Mucosa of rectum (tissue), 2 donors: ENCODE measurements around the gene GABBR2.
"Not testable (repeated sequence)": the region's sequence is repeated elsewhere in the genome, so short reads cannot be mapped to it uniquely, and the experiment has no call there.

Experiments used
- H3K27ac ChIP-seq, 2 donors: one replicate each; pipeline ENCODE4 v1.7.0; 2013; ENCODE audit warnings: inconsistent platforms in 2 of 2, low read depth in 2 of 2, low read length in 2 of 2
- H3K27me3 ChIP-seq, 2 donors: one replicate each; pipeline ENCODE4 v1.7.0; 2013; ENCODE audit warnings: low read length in 2 of 2; ENCODE audit not compliant: control insufficient read depth in 2 of 2, insufficient read depth in 2 of 2
- H3K36me3 ChIP-seq, 2 donors: one replicate each; pipeline ENCODE4 v1.7.0; 2013; ENCODE audit warnings: low read length in 2 of 2; ENCODE audit not compliant: control insufficient read depth in 2 of 2, insufficient read depth in 2 of 2
- H3K4me1 ChIP-seq, 2 donors: one replicate each; pipeline ENCODE4 v1.7.0; 2013; ENCODE audit warnings: low read length in 2 of 2, mild to moderate bottlenecking in 1 of 2; ENCODE audit not compliant: control insufficient read depth in 2 of 2, insufficient read depth in 2 of 2
- H3K4me3 ChIP-seq, 2 donors: one replicate each; pipeline ENCODE4 v1.7.0; 2013; ENCODE audit warnings: low read length in 2 of 2
- H3K9ac ChIP-seq, 2 donors: one replicate each; pipeline ENCODE4 v1.7.0; 2013; ENCODE audit warnings: low read length in 2 of 2, low read depth in 1 of 2, mild to moderate bottlenecking in 1 of 2
- H3K9me3 ChIP-seq, 2 donors: one replicate each; pipeline ENCODE4 v1.7.0; 2013; ENCODE audit warnings: low read length in 2 of 2; ENCODE audit not compliant: control insufficient read depth in 2 of 2
- donor health status: healthy.
- donor health status: Normal muscosa, but diverticular disease.

GABBR2 gene

DNA sequence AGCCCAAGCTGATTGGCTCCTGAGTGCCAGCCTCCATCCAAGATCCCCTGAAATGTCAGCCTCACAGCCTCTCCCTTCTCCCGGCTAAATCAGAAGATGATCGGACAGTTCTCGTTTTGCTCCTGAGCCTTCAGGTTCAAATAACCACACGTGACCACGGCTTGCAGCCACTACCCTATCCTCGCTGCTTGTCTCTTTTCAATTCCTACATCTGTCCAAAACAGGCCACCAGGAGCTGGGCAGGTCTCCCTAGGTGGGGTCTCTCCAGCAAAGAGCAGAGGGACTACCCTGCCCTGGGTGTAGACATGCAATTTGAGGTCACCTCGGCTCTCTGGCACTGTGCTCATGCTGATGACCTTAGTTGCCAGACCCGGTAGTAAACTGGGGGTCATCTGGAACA is 229.3 kb downstream of the GABBR2 start:
- Histone ChIP-seq H3K36me3 (no peaks in the 10 kb centered on the region), H3K27me3 (no peaks in the 10 kb centered on the region), H3K27ac (no peak overlapping the region), H3K9ac (no peak overlapping the region), H3K4me3 (no peak overlapping the region), H3K9me3 (no peaks in the 10 kb centered on the region), H3K4me1 (no peaks in the 10 kb centered on the region)

DNA sequence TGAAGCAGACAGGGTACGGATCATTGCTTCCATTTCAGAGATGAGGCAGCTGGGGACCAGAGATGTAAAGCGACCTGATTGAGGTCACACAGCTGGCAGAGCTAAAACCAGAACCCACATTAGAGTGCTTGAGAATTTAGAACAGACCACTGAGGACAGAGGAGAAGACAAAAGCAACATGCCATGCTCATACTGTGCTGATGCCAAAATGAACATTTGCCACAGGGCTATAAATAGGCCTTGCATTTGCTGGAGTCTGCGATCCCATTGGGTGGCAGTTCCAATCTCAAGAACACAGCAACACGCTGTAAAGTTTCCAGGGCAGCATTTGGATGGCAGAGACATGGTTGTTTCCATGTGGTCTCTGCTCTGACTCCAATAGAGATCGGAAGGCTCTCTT is 230.9 kb downstream of the GABBR2 start:
- Histone ChIP-seq H3K36me3 (no peaks in the 10 kb centered on the region), H3K4me1 (no peaks in the 10 kb centered on the region), H3K9me3 (no peaks in the 10 kb centered on the region), H3K4me3 (no peak overlapping the region), H3K27me3 (no peaks in the 10 kb centered on the region), H3K27ac (no peak overlapping the region), H3K9ac (no peak overlapping the region)

DNA sequence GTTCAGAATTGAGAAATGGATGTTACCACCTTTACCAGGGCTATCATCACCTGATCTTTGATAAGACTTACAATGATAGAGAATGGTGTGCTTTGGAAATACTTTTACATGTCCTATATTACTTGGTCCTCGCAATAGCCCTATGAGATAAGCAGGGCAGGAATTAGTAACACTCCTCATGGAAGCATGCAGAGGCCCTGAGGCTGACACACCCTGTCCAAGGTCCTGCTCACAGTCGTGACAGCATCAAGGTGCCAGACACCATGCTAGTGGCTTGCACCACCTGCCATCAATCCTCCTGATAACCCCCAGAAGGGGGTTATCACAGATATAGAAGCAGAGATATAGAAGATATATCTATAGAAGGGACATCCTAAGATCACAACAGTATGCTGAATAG is 236.5 kb downstream of the GABBR2 start:
- no peaks in the 10 kb centered on the region for H3K36me3 ChIP-seq
- H3K4me3 ChIP-seq: no peak overlapping the region
- no peaks in the 10 kb centered on the region for H3K27me3 ChIP-seq
- H3K9me3 ChIP-seq: no peaks in the 10 kb centered on the region
- H3K9ac ChIP-seq: no peak overlapping the region
- H3K4me1 ChIP-seq: no peaks in the 10 kb centered on the region
- H3K27ac ChIP-seq: no peak overlapping the region

DNA sequence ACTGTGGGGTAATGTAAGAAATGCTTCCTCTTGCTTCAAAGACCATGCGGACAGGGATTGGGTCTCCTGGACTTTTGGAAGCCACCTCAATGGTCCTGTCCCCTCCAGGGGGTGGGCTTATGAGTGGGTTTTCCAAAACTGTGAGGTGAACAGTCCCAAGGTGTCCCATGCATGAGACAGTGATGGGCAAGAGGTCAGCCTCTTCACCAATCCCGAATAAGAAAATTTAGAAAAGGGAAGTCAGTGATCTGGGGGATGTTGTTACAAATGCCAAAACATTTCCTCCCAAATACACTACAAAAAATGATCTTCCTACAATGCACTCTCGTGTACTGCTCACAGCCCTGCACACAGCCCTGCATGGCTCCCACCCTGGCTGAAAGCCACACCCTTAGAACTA is 237.6 kb downstream of the GABBR2 start:
- Histone ChIP-seq H3K4me1 (no peaks in the 10 kb centered on the region), H3K4me3 (no peak overlapping the region), H3K36me3 (no peaks in the 10 kb centered on the region), H3K27me3 (no peaks in the 10 kb centered on the region), H3K9ac (no peak overlapping the region), H3K9me3 (no peaks in the 10 kb centered on the region), H3K27ac (no peak overlapping the region)

DNA sequence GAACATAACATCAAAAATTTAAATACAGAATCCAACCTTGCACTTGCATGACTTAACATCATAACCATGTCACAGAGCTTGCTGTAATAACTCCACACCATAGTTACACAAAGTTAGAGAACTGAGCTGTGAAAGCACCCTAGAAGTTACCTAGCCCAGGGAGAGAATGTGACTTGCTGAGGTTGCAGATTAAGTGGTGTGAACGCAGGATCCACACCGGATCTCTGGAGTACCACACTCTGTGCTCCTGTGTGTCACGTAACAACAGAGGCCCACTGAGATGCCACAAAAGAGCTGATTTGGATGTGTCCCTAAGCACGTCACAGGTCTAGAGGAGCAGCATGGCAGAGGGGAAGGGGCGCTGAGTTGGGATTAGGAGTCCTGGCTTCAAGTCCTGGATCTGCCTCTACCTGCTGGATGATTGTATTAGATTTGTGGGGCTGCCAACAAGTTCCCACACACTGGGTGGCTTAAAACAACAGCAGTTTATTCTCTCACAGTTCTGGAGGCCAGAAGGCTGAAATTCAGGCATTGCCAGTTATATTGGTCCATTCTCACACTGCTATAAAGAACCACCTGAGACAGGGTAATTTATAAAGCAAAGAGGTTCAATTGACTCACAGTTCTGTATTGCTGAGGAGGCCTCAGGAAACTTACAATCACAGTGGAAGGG is 240.0 kb downstream of the GABBR2 start:
- no peak overlapping the region for H3K27ac ChIP-seq
- H3K4me1 ChIP-seq: no peaks in the 10 kb centered on the region
- no peak overlapping the region for H3K4me3 ChIP-seq
- no peak overlapping the region for H3K9ac ChIP-seq
- no peaks in the 10 kb centered on the region for H3K9me3 ChIP-seq
- no peaks in the 10 kb centered on the region for H3K27me3 ChIP-seq
- H3K36me3 ChIP-seq: no peaks in the 10 kb centered on the region

DNA sequence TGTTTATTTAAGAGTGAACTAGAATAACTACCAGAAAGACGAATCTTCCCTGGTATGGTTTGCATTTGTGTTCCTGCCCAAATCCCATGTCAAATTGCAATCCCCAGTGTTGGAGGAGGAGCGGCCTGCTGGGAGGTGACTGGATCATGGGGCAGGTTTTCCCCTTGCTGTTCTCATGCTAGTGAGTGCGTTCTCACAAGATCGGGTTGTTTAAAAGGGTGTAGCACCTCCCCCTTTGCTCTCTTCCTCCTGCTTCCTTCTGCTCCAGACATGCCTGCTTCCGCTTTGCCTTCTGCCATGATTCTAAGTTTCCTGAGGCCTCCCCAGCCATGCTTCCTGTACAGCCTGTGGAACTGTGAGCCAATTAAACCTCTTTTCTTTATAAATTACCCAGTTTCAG is 242.9 kb downstream of the GABBR2 start:
- peaks cover 3% of the 10 kb centered on the region in 2 donors for H3K9me3 ChIP-seq

DNA sequence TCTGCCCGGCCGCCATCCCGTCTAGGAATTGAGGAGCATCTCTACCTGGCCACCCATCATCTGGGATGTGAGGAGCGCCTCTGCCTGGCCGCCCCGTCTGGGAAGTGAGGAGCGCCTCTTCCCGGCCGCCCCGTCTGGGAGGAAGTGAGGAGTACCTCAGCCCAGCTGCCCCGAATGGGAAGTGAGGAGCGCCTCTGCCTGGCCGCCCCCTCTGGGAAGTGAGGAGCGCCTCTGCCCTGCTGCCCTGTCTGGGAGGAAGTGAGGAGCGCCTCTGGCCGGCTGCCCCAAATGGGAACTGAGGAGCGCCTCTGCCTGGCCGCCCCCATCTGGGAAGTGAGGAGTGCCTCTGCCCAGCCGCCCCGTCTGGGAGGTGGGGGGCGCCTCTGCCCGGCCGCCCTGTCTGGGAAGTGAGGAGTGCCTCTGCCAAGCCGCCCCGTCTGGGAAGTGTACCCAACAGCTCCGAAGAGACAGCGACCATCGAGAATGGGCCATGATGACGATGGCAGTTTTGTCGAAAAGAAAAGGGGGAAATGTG is 244.5 kb downstream of the GABBR2 start:
- not testable (repeated sequence) for H3K27ac ChIP-seq, H3K9me3 ChIP-seq, H3K4me3 ChIP-seq, H3K27me3 ChIP-seq, H3K4me1 ChIP-seq, H3K9ac ChIP-seq, H3K36me3 ChIP-seq

More for the DNA sequence above, 242.9 kb downstream of the GABBR2 start:
- Histone ChIP-seq H3K9ac (no peak overlapping the region), H3K27ac (no peak overlapping the region), H3K36me3 (no peaks in the 10 kb centered on the region), H3K27me3 (no peaks in the 10 kb centered on the region), H3K4me1 (no peaks in the 10 kb centered on the region), H3K4me3 (no peak overlapping the region)

DNA sequence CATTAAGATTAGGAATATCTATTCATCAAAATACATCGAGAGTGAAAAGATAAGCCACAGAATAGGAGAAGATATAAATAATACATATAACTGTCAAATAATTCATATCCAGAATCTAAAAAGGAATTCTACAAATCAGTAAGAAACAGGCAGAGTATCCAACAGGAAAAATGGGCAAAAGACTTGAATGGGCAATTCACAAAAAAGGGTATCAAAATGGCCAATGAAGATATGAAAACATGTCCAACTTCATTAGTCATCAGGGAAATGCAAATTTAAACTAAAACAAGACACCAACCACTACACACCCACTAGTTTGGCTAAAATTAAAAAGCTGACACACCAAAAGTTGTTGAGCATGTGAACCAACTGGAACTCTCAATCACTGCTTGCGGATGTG is 246.4 kb downstream of the GABBR2 start:
- Histone ChIP-seq H3K4me1 (no peaks in the 10 kb centered on the region), H3K36me3 (no peaks in the 10 kb centered on the region), H3K27me3 (no peaks in the 10 kb centered on the region), H3K9ac (no peak overlapping the region), H3K9me3 (peaks cover 5 to 6% of the 10 kb centered on the region in 2 donors), H3K4me3 (no peak overlapping the region), H3K27ac (no peak overlapping the region)

DNA sequence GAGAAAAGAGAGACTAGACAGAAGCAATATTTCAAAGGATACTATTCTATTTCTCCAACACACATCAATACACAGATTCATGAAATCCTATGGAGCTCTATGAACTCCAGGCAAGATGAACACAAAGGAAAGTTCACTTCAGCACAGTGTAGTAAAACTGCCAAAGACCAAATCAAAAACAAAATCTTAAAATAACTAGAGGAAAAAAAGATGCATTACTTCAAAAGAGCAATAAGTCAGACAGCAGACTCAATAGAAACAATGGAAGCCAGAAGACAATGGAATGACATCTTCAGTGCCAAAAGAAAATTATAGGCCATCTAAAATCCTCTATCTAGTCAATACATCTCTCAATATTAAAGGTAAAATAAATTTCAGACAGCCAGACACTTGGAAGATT is 248.0 kb downstream of the GABBR2 start:
- H3K4me1 ChIP-seq: no peaks in the 10 kb centered on the region
- no peak overlapping the region for H3K4me3 ChIP-seq
- H3K36me3 ChIP-seq: no peaks in the 10 kb centered on the region
- no peak overlapping the region for H3K27ac ChIP-seq
- H3K9ac ChIP-seq: no peak overlapping the region
- peaks cover 0 to 3% of the 10 kb centered on the region in 2 donors for H3K27me3 ChIP-seq
- peaks cover 5 to 6% of the 10 kb centered on the region in 2 donors for H3K9me3 ChIP-seq

DNA sequence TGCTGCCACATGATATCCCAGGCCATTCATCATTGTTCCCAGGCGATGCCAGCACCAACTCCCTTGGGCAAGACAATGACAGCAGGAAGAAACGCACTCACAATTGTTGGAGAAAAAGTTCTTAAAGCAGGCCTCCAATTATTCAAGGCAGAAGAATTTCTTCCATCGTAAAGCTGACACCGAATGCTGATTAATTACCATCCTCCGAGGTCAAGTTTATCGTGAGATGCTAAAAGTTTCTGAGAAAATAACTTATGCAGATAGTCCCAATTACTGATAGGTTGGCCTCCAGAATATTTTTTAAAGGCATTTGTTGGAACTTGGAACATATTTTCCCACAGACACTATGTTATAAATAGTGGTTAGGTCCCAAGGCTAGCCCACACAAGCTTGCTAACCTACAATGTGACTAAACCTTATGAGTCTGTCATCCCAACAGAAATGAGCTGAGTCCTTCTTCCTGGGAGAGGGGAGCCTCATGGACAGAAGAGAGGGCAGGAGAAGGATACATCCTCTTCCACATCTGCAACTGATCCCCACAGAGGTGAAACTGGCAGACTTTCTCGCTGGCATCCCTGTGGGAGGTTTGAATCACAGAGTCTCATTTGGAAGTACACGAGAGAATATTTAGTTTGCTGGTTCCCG is 250.9 kb downstream of the GABBR2 start:
- Histone ChIP-seq H3K36me3 (no peaks in the 10 kb centered on the region), H3K4me1 (no peaks in the 10 kb centered on the region), H3K4me3 (no peak overlapping the region), H3K27me3 (peaks cover 0 to 3% of the 10 kb centered on the region in 2 donors), H3K27ac (no peak overlapping the region), H3K9ac (no peak overlapping the region), H3K9me3 (peaks cover 5 to 6% of the 10 kb centered on the region in 2 donors)
